GM18498 (cell line): Measurements from ENCODE around the gene SLC11A2.
"Not testable (repeated sequence)": the region's sequence is repeated elsewhere in the genome, so short reads cannot be mapped to it uniquely, and the experiment has no call there.

ENCODE experiments used
- ATAC-seq: cut with Tn5 transposase; IDR thresholded peaks from one replicate; pipeline ENCODE4 v1.9.1; 2021; ENCODE audit warnings: mild to moderate bottlenecking, moderate library complexity; ENCODE audit not compliant: unreplicated experiment

The SLC11A2 gene

DNA sequence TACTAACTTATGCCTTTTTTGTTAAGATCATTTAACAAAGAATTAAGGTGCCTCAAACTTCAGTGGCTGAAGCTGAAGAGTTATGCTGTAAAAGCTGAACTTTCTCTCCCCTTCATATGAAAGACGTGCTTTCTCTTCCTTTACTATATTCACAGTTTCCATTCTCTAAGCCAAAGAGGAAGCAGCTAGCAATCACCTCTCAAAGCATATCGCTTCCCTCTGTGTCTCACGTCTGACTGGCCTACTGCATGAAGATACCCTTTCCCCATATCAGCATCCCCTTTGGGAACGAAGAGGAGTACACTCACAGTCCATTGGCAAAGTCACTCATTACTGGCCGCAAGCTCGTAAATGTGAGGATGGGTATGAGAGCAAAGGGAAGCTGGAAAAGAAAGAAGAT is 34.9 kb downstream of the SLC11A2 start:
- no peak for ATAC-seq

DNA sequence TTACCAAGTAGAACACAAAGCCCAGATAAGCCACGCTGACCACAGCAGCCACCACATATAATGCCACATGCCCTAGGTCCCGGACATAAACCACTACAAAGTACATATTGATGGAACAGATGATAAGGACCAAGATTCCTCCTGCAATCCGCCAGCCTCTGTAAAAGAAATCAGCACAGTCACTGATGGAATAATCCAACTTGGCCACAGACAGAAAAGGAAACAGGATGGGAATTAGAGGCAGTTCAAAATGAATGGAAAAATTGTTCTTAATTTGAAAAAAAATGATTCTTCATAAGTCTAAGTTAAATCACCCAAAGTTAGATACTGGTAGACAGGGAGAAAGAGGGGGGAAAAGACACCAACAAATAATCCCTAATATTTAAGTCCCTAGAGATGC is 35.4 kb downstream of the SLC11A2 start:
- no peak for ATAC-seq

DNA sequence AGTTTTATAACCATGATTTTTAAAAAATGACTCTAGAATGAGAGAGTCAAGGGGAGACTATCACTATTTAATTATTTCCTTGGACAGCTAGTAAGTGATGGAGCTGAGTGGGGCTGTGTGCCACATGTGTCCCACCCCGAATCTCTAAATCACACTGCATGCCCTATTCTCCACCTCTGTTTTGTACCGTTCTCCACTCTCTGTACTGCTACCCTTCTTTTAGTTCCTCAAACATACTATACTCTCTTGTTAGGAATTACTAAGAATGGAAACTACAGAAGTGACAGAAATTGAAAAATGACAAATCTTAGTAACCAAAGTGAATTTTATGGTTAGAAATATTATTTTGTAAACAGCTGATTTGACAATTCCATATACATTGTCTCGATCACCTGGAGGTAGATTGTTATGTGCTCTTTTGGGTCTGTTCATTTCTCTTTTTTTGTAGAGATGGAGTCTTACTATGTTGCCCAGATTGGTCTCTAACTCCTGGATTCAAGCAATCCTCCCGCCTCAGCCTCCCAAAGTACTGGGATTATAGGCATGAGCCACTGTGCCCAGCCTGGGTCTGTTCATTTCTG is 35.9 kb downstream of the SLC11A2 start:
- ATAC-seq: no peak

DNA sequence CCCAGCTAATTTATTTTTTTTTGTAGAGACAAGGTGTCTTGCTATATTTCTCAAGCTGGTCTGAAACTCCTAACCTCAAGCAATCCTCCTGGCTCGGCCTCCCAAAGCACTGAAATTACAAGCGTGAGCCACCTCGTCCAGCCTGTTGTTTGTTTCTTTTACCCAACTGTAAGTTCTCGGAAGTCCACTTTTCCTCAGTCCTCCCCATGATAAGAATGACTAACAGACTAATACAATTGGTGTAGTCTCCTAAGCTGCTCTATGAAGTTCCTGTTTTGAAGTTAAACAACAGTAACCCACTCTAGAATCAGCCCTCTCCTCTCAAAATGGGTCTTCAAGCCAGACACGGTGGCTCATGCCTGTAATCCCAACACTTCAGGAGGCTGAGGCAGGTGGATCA is 37.3 kb downstream of the SLC11A2 start:
- no peak for ATAC-seq

DNA sequence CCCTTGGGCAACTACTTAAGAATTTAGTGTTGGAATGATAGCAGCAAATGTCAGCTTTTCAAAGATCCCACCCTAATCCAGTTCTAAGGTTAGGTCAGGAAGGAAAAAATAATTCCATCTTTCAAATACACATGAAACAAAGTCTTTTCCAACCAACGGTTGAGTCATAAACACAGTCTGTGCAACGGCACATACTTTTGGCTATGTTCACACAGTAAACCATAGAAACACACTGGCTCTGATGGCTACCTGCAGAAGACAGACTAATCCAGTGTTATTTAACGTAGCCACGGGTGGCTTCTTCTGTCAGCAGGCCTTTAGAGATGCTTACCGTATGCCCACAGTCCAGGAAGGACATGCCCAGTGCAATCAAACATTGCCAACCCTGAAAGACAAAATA is 38.1 kb downstream of the SLC11A2 start:
- ATAC-seq: no peak

DNA sequence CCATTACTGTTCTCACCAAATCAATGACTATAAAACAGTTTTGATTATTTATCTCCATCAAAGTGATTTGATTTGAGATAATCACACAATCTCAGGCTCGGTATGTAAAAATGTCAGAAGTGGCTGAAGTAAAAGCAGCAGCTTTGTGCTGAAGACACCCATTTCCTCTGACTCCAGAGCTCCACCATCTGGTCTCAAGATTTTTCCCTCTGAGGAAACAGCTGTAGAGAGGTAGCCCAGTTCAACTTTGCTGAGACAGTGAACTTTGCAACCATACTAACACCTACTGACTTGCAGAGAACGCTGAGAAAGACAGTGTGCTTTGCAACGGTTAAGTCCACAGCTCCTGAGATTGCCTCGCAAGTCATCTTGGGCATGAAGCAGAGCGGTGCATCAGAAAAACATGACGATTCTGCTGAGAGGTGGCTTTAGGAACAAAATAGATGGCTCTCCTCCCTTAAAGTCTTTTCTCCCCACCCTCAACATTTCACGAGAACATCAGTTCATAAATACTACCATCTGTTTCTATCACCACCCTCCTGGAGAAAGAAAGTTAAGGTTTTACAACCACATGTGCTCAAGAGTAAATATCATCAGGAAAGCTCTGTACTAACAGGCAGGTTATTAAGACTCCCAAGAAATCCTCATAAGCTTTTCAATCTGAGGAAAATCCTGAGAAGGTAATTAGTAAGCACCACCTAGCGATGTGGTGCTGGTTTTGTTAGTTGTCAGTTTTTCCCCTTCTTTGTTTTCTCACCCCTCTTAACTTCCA is 39.0 kb downstream of the SLC11A2 start:
- ATAC-seq: no peak

DNA sequence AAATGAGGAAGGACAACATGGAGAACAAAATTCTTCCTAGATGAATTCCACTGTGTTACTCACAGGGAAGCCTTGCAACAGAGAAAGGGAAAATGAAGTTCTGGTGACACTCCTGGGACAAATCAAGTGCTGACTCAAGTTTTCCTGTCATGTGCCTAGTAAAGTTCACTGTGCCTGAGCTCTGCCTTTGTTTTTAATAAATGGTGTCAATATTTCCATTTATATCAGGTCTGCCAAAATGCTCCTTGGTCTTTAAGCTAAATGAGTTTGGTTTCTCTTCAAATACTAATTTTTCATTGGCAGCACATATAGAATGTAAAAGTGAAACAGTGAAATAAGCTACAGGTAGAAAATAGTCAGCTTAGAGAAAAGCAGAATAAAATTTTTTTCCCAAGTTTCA is 40.9 kb downstream of the SLC11A2 start:
- no peak for ATAC-seq

DNA sequence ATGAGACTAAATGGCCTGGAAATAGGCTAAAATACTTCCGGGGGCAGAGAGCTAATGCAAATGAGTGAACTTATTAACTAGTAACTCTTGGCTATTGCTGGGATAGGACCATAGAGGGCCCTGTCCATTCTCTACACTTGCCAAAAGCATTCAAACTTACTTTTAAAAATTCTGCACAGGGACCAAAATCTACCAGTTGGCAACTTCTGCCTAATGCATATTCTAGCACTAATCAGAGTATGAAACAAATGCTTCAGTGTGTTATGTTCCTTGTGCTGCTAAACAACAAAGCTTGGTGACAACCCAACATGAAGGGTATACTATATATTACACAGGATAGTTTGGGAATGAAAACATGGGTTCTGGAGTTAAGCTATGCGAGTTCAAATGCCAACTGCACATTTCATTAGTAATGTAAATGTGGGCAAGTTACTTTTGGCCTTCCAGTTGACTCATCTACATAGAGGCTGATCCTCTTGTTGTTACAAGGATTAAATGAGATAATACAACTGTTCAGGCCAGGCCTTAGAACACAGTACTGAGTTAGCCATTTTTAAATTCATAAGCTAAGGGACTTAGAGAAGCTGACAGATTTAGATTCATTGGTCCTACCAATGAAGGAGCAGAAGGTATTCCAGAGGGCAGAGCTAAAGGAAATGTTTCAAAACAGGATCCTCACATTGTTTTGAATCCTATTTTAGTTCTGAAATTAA is 41.4 kb downstream of the SLC11A2 start:
- no peak for ATAC-seq

DNA sequence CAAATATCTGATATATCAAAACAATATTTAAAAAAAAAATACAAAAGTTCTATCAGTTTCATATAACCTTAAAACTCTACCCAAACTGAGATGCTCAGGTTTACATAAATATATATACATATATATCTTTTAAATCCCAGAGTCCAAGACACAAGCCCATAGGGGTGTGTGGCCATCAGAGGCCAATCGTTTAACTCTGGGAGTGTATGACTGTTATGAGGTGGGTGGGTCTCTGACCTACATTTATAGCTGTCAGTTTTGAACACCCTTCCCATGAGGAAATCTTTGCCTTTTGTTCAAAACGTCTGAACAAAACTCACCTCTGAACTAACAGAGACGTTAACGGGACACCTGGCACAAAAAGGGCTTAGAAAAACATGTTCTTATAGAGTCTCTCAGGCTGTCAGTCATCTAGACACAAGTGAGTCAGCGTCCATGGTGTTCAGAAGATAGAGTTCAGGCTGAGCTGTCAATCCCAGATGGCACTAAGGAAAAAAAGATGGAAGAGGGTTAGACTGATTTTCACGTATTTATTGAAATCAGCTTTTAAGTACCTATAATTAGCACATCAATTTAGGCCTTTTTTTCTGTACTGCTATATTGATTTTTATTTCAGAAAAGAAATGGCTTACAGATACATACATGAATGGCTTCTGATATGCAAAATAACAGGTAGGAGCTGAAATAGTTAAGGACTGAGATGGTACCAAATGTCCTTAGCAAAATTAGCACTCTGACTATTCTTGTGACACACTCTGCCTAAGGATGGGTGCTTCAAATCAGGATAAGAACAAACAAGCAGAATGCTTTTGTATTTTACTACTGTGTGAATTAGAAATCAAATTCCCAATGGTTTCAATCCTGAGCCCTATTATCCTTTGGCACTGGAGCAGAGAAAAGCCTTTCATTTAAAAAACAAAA is 44.6 kb downstream of the SLC11A2 start:
- ATAC-seq: no peak

DNA sequence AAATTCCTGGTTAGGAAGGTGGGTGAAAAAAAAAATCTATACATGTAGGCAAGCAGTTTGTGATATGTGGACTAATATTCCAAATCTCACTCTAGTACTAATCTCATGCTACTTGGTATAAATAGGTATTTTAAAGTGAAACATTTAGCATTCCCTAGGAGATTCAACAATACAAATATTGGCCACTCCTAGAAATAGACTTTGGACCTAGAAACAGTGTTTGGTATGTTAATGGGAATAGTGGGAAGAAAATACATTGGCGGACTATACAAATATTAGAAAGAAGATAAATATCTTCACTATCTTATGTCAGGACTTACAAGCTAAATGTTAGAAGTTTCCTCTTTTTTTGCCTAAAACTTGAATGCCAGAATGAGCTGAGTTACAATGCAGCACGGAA is 45.6 kb downstream of the SLC11A2 start:
- no peak for ATAC-seq

DNA sequence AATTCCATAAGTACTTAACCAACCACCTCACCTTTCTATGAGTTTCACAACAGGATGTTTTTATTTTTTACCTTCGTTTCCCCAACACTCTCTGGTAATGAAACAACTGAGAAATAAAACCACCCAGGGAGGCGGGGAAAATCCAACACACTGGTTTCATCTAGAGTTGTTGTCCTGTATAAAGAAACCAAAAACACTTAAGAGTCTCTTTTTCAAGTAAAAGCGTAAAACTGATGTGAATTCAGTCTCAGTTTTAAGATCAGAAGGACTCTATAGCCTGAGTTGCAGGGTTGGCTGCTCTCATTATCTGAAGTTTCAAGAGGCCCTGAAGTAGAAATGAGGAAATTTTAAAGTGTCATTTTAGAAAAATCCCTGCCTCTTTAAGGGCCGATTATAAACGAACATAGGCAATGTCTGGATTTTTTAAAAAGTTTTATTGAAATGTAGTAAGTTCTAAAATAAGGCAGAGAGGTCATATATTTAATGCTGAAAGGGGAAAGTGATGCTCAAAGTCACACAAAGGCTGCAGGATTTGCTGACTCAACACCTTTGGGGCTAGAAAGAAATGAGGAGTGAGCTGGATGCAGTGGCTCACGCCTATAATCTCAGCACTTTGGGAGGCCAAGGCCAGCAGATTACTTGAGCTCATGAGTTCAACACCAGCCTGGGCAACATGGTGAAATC is 46.7 kb downstream of the SLC11A2 start:
- peak; percentile 60 for ATAC-seq

DNA sequence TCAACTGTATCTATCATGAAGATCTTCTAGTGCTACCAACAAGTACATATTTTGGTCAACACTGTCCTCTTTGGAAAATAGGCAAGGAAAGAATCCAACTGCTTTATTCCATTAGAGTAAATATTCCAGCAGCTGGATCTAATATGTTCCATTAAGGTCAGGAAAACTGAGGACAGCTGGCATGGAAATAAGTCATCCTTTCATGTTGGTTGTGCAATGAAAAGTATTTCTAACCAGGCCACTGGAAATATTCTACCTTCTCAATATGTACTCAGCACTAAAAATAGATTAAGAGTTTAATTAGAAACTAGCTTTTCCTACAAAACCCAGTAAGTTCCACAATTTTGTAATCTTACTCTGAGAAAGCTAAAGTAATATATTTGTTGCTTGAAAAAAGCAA is 54.2 kb downstream of the SLC11A2 start:
- no peak for ATAC-seq

DNA sequence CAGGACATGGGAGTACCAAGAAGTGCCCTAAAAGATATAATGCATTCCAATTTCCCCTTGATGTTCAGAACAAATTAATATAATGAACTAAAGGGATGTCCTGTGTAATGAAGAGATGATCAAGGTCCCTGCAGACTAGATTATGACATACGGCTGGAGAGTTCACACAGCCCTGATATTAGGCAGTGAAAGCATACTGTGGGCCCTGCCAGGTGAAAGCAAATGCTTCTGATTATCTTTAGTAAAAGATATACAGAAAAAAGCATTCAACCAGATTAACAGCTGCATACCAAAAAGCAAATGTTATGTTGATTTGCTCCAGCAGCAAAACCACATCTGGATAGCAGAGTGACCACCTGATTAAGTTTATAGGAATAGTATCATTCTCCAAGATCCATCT is 61.8 kb downstream of the SLC11A2 start:
- no peak for ATAC-seq

DNA sequence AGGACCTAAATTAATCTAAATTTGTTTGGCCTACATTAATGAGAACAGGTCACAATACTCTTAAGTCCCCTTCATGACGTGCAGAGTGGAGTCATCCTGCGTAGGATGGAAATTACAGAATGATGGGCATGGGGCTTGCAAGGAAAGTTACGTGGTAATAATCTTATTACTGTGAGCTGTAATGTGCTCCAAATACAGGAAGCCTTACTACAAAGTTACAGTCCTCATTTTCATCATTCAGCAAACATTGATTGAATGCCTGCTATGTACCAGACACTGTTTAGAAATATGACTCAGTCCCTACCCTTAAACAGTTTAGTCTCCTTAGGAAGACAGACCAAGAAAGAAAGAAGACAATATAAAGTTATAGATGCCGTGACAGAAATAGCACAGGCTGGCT is 64.5 kb downstream of the SLC11A2 start:
- ATAC-seq: no peak

DNA sequence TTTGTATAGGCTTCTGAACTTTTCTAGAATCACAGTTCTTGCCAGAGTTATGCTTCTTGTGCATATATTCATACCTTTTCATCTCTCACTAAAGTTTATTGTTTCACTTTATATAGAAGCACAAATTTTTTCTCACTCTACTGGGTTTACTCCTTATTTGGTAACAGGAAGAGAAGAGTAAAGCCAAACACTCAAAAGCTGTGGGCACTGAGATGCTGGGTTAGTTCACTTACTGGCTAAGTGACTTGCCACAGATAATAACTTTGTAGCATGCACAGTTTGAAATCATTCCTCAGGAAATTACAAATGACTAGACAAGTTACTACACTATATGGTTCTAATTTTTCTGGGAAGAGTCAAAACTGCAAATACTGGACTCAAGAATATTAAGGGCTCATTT is 66.1 kb downstream of the SLC11A2 start:
- no peak for ATAC-seq

DNA sequence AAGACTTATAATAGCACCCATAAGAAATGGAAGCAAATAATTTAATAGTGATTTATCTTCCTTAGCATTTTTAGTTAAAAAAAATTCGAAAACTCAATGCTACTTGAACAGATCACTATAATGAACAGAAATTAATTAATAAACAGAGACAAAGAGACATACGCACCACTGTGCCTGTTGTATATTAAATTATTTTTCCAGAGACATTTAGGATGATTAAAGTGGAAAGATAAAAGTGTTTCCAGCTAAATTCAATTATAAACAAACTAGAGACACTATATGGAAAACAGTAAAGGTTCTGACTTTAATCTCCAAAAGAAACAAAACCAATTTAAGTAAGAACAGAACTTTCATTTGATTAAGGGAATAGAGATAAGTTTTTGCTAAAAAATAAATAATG is 70.5 kb downstream of the SLC11A2 start:
- no peak for ATAC-seq

DNA sequence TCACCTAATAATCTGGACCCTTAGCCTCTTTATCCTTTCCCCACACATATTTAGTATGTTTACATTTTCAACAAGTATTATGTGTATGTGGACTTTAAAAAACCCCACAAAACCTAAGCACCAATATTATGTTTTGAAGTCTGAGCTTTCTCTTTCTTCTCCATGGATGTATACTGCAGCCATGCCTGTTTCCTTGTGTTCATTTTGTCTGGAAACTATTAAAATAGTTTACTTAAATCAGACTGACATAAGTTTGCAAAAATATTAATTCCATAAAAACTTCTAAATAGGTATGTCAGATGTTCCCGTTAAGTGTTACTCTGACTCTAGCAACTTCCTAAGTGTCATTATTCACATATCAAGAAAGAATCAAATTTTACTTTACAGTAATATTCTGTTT is 70.9 kb downstream of the SLC11A2 start:
- ATAC-seq: no peak

DNA sequence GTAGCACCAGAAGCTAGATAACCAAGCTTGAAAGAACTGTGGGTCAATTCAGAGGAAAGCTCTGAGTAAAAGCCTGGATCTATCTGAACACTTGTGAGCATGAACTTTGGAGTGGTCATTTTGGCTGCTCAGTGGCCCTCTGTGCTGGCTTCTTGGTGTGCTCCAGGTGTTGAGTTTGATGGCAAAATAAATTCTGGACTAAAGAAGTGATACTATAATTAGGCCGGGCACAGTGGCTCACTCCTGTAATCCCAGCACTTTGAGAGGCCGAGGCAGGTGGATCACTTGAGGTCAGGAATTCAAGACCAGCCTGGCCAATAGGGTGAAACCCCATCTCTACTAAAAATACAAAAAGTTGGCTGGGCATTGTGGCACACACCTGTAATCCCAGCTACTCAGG is 71.4 kb downstream of the SLC11A2 start:
- not testable (repeated sequence) for ATAC-seq

DNA sequence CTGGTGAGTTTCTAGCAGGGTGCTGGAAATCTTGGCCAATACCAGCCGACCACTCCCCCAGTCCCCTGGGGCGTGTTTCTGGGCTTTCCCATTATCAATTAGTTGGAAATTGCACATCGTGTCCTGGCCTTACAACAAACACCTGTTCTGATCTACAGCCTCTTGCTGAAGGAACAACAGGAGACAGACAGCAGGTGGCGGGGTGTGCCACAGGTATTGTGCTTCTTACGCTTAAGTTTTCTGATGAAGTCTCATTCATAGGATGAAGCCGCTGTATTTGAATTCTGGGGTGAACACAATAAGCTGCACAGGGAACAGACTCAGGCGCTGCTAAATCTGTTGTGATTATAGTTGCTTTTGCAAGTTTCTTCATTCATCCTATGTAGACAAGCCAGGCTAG is 73.1 kb downstream of the SLC11A2 start:
- no peak for ATAC-seq

DNA sequence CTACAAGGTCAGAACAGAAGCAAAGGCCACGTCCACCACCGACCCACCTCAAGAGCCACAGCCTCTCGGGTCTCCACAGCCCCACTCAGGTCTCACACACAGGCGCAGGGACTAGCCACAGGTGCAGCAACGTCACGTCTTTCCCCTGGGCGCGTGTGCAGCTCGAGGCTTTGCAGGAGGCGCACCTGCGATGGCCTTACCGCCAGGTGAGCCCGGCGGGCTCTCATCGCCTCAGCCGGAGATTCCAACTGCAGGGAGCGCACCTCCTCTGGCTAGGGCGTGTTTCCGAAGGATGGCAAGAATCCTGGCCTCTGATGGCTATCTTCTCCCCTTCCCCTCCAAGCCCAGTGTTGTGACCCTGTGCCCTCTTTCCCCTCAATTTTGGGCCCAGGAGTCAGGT is 73.7 kb downstream of the SLC11A2 start, which contains the start of gene HIGD1C:
HIGD1C (plus strand) TSS at position 35 of the 400 bp plus-strand sequence. CDS start 1,455 bp downstream, outside the sequence.
- no peak for ATAC-seq
